ENCODE results near the gene PIAS4. TPM values are rescaled to one million over a fixed set of nuclear protein-coding genes. Genes with fewer than 3 reads are reported as not detected.
A peak's percentile ranks its signal among the peaks of the same experiment; 100 is the strongest.

The PIAS4 gene
- total and polyA plus RNA-seq, 10 of the 15 experiments (the other 5 are each of a cell fraction or from before 2014, with no cell fraction given), result 0.13 to 25.1 (median 11.3) TPM

- no peak for TF ChIP-seq ZNF687 (IDR thresholded peaks at IDR 0.05)
- no peak for TF ChIP-seq YBX1 (IDR thresholded peaks at IDR 0.05)
- TF ChIP-seq EGR1 (IDR thresholded peaks at IDR 0.05; ENCODE audit: borderline replicate concordance in 1 of 2, low read depth in 2 of 2, low read length in 2 of 2), result no peak; a peak in 1 of 3 replicates
- no peak for TF ChIP-seq ELK1 (IDR thresholded peaks at IDR 0.05; ENCODE audit: low read depth, low read length)
- no peak for TF ChIP-seq ZBTB11 (CRISPR knock-in tag; IDR thresholded peaks at IDR 0.05)
- TF ChIP-seq REST (IDR thresholded peaks at IDR 0.05; ENCODE audit: low read depth, low read length), result no peak
- no peak for TF ChIP-seq HDAC6 (IDR thresholded peaks at IDR 0.05; ENCODE audit: unreplicated experiment)
- no peak for TF ChIP-seq BCLAF1 (IDR thresholded peaks at IDR 0.05)
- TF ChIP-seq NFYB (IDR thresholded peaks at IDR 0.05; ENCODE audit: insufficient read depth, low read depth, low read length), result no peak
- TF ChIP-seq USF1 (IDR thresholded peaks at IDR 0.05; ENCODE audit: borderline replicate concordance, extremely low read length, insufficient read depth, low read depth, low read length), result peak; percentile 32
- no peak for TF ChIP-seq CREB1 (IDR thresholded peaks at IDR 0.05; ENCODE audit: low read depth)
These were observed 23.5 kb upstream of the PIAS4 start (continued) for GRCh38 chr19:3983936-3984583.
